Posterior cingulate gyrus (tissue), 11 donors: ENCODE measurements around the gene SCGB3A1.
A peak's percentile ranks its signal among the peaks of the same experiment; 100 is the strongest.

Experiments
- DNase-seq, 10 donors: peaks; one replicate each; pipeline versions ENCODE4 v3.0.0 to v3.0.0-alpha.2; 2020 to 2021; ENCODE audit warnings: mixed read lengths in 3 of 10
- intact Hi-C: fragments of 100-400 bp; cut with DNase I; formaldehyde crosslinking; loops from one replicate; pipeline ENCODE4 v1.15.1; 2023

SCGB3A1 gene

GRCh38 chr5:180607861-180608571 is 16.7 kb upstream of the SCGB3A1 start:
- intact Hi-C loops: no loop called here
- DNase-seq: peak in 1 of 10 donors; percentile 65

- intact Hi-C loops: no loop called here
- peak in 3 of 10 donors; percentile 49 to 80 (median 68) for DNase-seq
These were observed 15.0 kb upstream of the SCGB3A1 start for GRCh38 chr5:180606215-180606785.

- intact Hi-C loops: no loop called here
- peak in 7 of 10 donors; percentile 32 to 75 (median 49) for DNase-seq
These were observed 14.4 kb upstream of the SCGB3A1 start for GRCh38 chr5:180605554-180606214.

- intact Hi-C loops: no loop called here
- DNase-seq: peak in 4 of 10 donors; percentile 14 to 61 (median 33)
These were observed 13.0 kb upstream of the SCGB3A1 start for GRCh38 chr5:180604271-180604670.

GRCh38 chr5:180603076-180603594 is 11.8 kb upstream of the SCGB3A1 start:
- intact Hi-C loops: no loop called here
- DNase-seq: peak in 5 of 10 donors; percentile 7 to 75 (median 67)

GRCh38 chr5:180602481-180603075 is 11.3 kb upstream of the SCGB3A1 start:
- DNase-seq: peak in 7 of 10 donors; percentile 0 to 47 (median 7)
- intact Hi-C loops: no loop called here

- peak in 6 of 10 donors; percentile 1 to 63 (median 40) for DNase-seq
These were observed 10.5 kb upstream of the SCGB3A1 start for GRCh38 chr5:180601591-180602480.

GRCh38 chr5:180600554-180601041 is 9.3 kb upstream of the SCGB3A1 start:
- peak in 5 of 10 donors; percentile 1 to 66 (median 40) for DNase-seq
- intact Hi-C loops: no loop called here

More at GRCh38 chr5:180601591-180602480, 10.5 kb upstream of the SCGB3A1 start:
- intact Hi-C loops: no loop called here

- peak in 2 of 10 donors; percentile 1 to 33 for DNase-seq
These were observed 8.8 kb upstream of the SCGB3A1 start for GRCh38 chr5:180599981-180600553.

GRCh38 chr5:180599590-180599914 is 8.3 kb upstream of the SCGB3A1 start:
- DNase-seq: peak in 3 of 10 donors; percentile 24 to 64 (median 63)
- intact Hi-C loops: no loop called here

More at GRCh38 chr5:180599981-180600553, 8.8 kb upstream of the SCGB3A1 start:
- intact Hi-C loops: no loop called here

GRCh38 chr5:180598797-180599589 is 7.7 kb upstream of the SCGB3A1 start:
- intact Hi-C loops: no loop called here
- DNase-seq: peak in 2 of 10 donors; percentile 19 to 63

- intact Hi-C loops: no loop called here
- peak in 3 of 10 donors; percentile 1 to 66 (median 4) for DNase-seq
These were observed 7.0 kb upstream of the SCGB3A1 start for GRCh38 chr5:180598316-180598701.

- peak in 1 of 10 donors; percentile 52 for DNase-seq
- intact Hi-C loops: no loop called here
These were observed 5.5 kb upstream of the SCGB3A1 start for GRCh38 chr5:180596668-180597231.

GRCh38 chr5:180596115-180596667 is 4.9 kb upstream of the SCGB3A1 start:
- intact Hi-C loops: no loop called here

GRCh38 chr5:180595381-180596114 is 4.2 kb upstream of the SCGB3A1 start:
- DNase-seq: peak in 2 of 10 donors; percentile 42 to 59
- intact Hi-C loops: no loop called here

More at GRCh38 chr5:180596115-180596667, 4.9 kb upstream of the SCGB3A1 start:
- DNase-seq: peak in 2 of 10 donors; percentile 69 to 82

GRCh38 chr5:180595046-180595379 is 3.7 kb upstream of the SCGB3A1 start:
- no peak for DNase-seq
- intact Hi-C loops: no loop called here
